Nephron (organoid): ENCODE results near the gene ATP13A2.
A peak's percentile ranks its signal among the peaks of the same experiment; 100 is the strongest.
"Not testable (repeated sequence)": the region's sequence is repeated elsewhere in the genome, so short reads cannot be mapped to it uniquely, and the experiment has no call there.

Experiments used
- H3K27ac Mint-ChIP-seq, 3 experiments: 2 replicates each; pipeline ENCODE4 v1.8.0; 2020; ENCODE audit warnings: mixed read lengths in 3 of 3, mild to moderate bottlenecking in 2 of 3, moderate library complexity in 1 of 3
- H3K27me3 Mint-ChIP-seq: 2 replicates; pipeline ENCODE4 v1.8.0; 2021; ENCODE audit warnings: low read depth, mild to moderate bottlenecking, moderate library complexity, mixed read lengths
- H3K36me3 Mint-ChIP-seq: 2 replicates; pipeline ENCODE4 v1.8.0; 2020; ENCODE audit warnings: low read depth, mixed read lengths
- H3K4me1 Mint-ChIP-seq: 2 replicates; pipeline ENCODE4 v1.8.0; 2020; ENCODE audit warnings: mixed read lengths
- H3K4me3 Mint-ChIP-seq, 3 experiments: 2 replicates each; pipeline ENCODE4 v1.8.0; 2020; ENCODE audit warnings: mild to moderate bottlenecking in 3 of 3, mixed read lengths in 3 of 3, moderate library complexity in 2 of 3
- H3K9me3 Mint-ChIP-seq: 2 replicates; pipeline ENCODE4 v1.8.0; 2020; ENCODE audit warnings: mixed read lengths
- TF ChIP-seq, protein P1 (sequence below), 3 experiments: fragments of 200-600 bp; sonication (generic); IDR thresholded peaks; one replicate each; pipeline ENCODE4 v1.5.0; 2021; ENCODE audit warnings: antibody characterized with exemption in 3 of 3; ENCODE audit not compliant: unreplicated experiment in 3 of 3

ATP13A2 gene

DNA sequence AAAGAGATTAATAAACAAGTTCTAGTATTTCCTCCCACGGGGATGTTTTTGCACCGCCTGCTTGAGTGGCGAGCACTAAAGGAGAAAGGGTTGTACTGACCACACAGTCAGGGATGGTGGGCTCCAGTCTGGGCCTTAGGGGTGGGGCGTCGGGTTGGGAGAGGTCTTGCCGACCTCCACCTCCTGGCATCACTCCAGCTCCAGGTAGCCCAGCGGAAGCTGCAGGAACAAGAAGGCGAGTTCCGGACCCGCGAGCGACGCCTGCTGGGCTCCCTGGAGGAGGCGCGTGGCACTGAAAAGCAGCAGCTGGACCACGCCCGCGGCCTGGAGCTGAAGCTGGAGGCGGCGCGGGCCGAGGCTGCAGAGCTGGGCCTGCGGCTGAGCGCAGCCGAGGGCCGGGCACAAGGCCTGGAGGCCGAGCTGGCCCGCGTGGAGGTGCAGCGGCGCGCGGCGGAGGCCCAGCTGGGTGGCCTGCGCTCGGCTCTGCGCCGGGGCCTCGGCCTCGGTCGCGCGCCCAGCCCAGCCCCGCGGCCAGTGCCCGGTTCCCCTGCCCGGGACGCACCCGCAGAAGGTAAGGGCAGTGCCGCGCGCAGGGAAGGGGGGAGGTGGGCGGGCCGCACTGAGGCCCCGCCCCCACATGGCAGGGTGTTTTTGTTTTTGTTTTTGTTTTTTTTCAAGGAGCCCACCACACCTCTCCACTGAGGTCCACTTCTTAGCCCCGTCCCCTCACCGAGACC, 51.0 kb downstream of the ATP13A2 start:
- Mint-ChIP-seq H3K9me3 (no peaks in the 10 kb centered on the region), H3K27ac (peak overlapping the region; percentile 81 to 97 (median 90)), H3K4me1 (peaks cover 21% of the 10 kb centered on the region), H3K27me3 (no peaks in the 10 kb centered on the region), H3K4me3 (peak overlapping the region; percentile 78 to 86 (median 86)), H3K36me3 (peaks cover 11% of the 10 kb centered on the region)
- TF ChIP-seq, protein P1, sequence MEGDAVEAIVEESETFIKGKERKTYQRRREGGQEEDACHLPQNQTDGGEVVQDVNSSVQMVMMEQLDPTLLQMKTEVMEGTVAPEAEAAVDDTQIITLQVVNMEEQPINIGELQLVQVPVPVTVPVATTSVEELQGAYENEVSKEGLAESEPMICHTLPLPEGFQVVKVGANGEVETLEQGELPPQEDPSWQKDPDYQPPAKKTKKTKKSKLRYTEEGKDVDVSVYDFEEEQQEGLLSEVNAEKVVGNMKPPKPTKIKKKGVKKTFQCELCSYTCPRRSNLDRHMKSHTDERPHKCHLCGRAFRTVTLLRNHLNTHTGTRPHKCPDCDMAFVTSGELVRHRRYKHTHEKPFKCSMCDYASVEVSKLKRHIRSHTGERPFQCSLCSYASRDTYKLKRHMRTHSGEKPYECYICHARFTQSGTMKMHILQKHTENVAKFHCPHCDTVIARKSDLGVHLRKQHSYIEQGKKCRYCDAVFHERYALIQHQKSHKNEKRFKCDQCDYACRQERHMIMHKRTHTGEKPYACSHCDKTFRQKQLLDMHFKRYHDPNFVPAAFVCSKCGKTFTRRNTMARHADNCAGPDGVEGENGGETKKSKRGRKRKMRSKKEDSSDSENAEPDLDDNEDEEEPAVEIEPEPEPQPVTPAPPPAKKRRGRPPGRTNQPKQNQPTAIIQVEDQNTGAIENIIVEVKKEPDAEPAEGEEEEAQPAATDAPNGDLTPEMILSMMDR (IDR thresholded peaks at IDR 0.05; ENCODE audit: unreplicated experiment in 3 of 3), result peak; percentile 66 to 79 (median 69)

DNA sequence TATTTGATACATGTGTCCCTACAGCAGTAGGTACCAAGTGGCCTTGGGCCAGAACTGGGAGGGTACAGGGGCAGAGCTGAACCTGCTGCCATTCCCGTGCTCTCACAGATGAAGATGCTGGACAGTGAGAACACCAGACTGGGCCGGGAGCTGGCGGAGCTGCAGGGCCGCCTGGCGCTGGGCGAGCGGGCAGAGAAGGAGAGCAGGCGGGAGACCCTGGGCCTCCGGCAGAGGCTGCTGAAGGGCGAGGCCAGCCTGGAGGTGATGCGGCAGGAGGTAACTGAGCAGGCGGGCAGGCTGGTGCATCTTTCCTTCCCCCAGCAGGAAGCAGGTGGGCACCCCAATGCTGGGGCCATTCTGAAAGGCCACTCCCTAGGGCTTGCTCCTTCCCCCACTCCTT, 53.3 kb downstream of the ATP13A2 start:
- H3K36me3 Mint-ChIP-seq, result peaks cover 3% of the 10 kb centered on the region
- peak overlapping the region in 1 of 3 experiments; percentile 29 for H3K4me3 Mint-ChIP-seq
- H3K27me3 Mint-ChIP-seq, result no peaks in the 10 kb centered on the region
- H3K9me3 Mint-ChIP-seq, result no peaks in the 10 kb centered on the region
- TF ChIP-seq, protein P1 (IDR thresholded peaks at IDR 0.05; ENCODE audit: unreplicated experiment in 3 of 3), result no peak
- H3K27ac Mint-ChIP-seq, result no peak overlapping the region
- H3K4me1 Mint-ChIP-seq, result peaks cover 11% of the 10 kb centered on the region

DNA sequence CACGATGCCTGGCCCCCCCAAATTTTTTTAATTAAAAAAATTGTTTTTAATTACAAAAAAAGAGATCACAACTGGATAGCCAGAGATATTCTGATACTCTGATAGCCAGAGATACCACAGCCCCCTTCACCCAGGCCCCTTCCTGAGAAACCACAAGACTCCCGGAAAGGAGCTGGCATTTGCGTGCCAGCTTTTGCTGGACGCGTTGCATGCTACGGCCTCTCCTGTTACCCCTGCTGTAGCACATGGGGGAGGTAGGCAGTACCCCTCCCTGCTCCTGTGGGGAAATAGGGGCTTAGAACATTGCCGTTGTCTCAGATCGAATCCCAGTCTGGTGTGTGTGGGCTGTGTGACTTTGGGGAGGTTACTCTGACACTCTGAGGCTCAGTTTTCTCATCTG, 54.0 kb downstream of the ATP13A2 start:
- no peak overlapping the region for H3K27ac Mint-ChIP-seq

DNA sequence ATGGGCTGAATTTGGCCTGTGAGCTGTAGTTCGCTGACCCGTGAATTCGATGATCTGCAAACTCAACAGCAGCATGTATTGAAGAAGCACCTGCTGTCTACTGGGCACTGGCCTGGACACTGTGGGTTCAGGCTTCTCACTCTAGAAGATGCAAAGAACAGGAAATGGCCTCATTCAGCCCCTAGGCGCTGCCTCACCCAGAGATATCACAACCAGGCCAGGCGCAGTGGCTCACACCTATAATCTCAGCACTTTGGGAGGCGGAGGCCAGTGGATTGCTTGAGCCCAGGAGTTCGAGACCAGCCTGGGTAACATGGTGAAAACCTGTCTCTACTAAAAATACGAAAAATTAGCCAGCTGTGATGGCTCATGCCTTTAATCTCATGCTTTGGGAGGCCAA, 55.0 kb downstream of the ATP13A2 start:
- TF ChIP-seq, protein P1 (IDR thresholded peaks at IDR 0.05; ENCODE audit: unreplicated experiment in 3 of 3), result no peak
- no peak overlapping the region for H3K4me3 Mint-ChIP-seq
- H3K9me3 Mint-ChIP-seq, result no peaks in the 10 kb centered on the region
- H3K36me3 Mint-ChIP-seq, result no peaks in the 10 kb centered on the region
- H3K27me3 Mint-ChIP-seq, result no peaks in the 10 kb centered on the region
- H3K4me1 Mint-ChIP-seq, result peaks cover 9% of the 10 kb centered on the region
- no peak overlapping the region for H3K27ac Mint-ChIP-seq

More for the DNA sequence above, 54.0 kb downstream of the ATP13A2 start:
- no peaks in the 10 kb centered on the region for H3K36me3 Mint-ChIP-seq
- H3K9me3 Mint-ChIP-seq, result no peaks in the 10 kb centered on the region
- H3K4me1 Mint-ChIP-seq, result peaks cover 11% of the 10 kb centered on the region
- H3K27me3 Mint-ChIP-seq, result no peaks in the 10 kb centered on the region
- TF ChIP-seq, protein P1 (IDR thresholded peaks at IDR 0.05; ENCODE audit: unreplicated experiment in 3 of 3), result no peak
- no peak overlapping the region for H3K4me3 Mint-ChIP-seq

DNA sequence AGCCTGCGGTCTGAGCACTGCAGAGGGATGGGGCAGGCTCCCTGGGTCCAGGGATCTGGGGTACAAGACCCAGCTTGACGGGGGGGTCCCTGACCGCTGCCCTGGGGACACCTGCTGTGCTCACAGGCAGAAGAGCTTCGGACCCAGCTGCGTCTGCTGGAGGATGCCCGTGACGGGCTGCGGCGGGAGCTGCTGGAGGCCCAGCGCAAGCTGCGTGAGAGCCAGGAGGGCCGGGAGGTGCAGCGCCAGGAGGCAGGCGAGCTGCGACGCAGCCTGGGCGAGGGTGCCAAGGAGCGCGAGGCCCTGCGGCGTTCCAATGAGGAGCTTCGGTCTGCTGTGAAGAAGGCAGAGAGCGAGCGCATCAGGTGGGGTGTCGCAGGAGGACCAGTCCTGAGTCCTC, 56.5 kb downstream of the ATP13A2 start:
- H3K27me3 Mint-ChIP-seq, result no peaks in the 10 kb centered on the region
- TF ChIP-seq, protein P1 (IDR thresholded peaks at IDR 0.05; ENCODE audit: unreplicated experiment in 3 of 3), result no peak
- no peaks in the 10 kb centered on the region for H3K9me3 Mint-ChIP-seq
- H3K4me1 Mint-ChIP-seq, result peaks cover 1% of the 10 kb centered on the region
- H3K36me3 Mint-ChIP-seq, result no peaks in the 10 kb centered on the region
- no peak overlapping the region for H3K27ac Mint-ChIP-seq
- no peak overlapping the region for H3K4me3 Mint-ChIP-seq

DNA sequence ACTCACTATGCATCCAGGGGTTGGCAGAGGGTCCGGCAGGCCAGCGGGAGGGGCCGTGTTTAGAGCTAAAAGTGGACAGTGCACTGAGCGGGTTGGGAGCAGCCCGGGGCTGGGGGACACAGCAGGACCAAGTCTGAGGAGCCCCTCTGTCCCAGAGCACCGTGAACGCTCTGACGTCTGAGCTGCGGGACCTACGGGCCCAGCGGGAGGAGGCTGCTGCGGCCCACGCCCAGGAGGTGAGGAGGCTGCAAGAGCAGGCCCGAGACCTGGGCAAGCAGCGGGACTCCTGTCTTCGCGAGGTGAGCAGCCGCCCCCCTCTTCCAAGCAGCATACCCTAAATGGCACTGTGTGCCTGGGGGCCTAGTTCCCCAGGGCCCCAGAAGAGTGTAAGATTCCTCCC, 57.1 kb downstream of the ATP13A2 start:
- no peaks in the 10 kb centered on the region for H3K27me3 Mint-ChIP-seq
- TF ChIP-seq, protein P1 (IDR thresholded peaks at IDR 0.05; ENCODE audit: unreplicated experiment in 3 of 3), result no peak
- H3K9me3 Mint-ChIP-seq, result no peaks in the 10 kb centered on the region
- H3K36me3 Mint-ChIP-seq, result no peaks in the 10 kb centered on the region
- no peak overlapping the region for H3K4me3 Mint-ChIP-seq
- H3K27ac Mint-ChIP-seq, result no peak overlapping the region
- H3K4me1 Mint-ChIP-seq, result no peaks in the 10 kb centered on the region

DNA sequence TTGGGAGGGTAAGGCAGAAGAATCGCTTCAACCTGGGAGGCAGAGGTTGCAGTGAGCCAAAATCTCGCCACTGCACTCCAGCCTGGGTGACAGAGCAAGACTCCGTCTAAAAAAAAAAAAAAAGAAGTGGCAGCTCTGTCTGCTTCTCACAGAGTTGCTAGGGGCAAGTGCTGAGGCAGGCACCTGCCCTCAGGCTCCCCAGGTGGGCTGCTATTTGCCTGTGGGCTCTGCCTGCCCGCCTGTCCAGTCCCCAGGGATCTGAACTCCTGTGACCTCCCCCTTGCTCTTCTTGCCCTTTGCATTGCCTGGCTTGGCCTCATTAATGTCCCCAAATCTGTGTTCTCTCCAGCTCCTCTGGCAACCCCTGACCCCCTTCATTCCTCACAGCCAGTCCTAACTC, 59.4 kb downstream of the ATP13A2 start:
- H3K36me3 Mint-ChIP-seq, H3K27ac Mint-ChIP-seq, H3K9me3 Mint-ChIP-seq, H3K4me1 Mint-ChIP-seq, H3K4me3 Mint-ChIP-seq, H3K27me3 Mint-ChIP-seq: not testable (repeated sequence)

DNA sequence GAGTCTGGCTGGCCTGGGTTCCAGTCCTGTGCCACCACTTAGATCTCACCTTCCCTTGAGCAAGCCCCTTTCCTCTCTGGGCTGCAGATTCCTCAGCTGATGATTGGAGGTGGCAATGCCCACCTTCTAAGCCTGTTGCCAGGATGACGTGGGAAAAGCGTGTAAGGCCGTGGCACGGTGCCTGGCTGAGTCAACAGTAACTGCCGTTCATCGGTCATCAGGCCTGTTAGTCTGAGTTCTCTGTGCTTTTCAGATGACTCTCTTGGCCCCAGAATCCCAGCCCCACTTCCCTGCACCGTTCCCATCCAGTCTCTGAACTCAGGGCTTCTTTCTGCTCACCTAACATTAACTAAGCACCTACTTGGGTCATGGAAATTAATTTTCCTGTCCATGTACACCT, 62.7 kb downstream of the ATP13A2 start:
- H3K9me3 Mint-ChIP-seq, H3K27me3 Mint-ChIP-seq: not testable (repeated sequence)

More for the DNA sequence above, 62.7 kb downstream of the ATP13A2 start:
- H3K4me3 Mint-ChIP-seq, H3K27ac Mint-ChIP-seq, H3K4me1 Mint-ChIP-seq, H3K36me3 Mint-ChIP-seq: not testable (repeated sequence)
